ENCODE measurements around the gene COQ8A. TPM values are rescaled to one million over a fixed set of nuclear protein-coding genes. Genes with fewer than 3 reads are reported as not detected.

The COQ8A gene
- total RNA-seq, 3 donors from 2014 or later, result 51.8 to 307 (median 60.6) TPM

- H3K27me3 ChIP-seq, result no peaks in the 10 kb centered on the region
- H3K4me3 ChIP-seq, result no peak overlapping the region
- H3K9me3 ChIP-seq, result no peaks in the 10 kb centered on the region
- no peak overlapping the region for H3K27ac ChIP-seq
- TF ChIP-seq POLR2AphosphoS5 (IDR thresholded peaks at IDR 0.05), result no peak
- TF ChIP-seq POLR2A (IDR thresholded peaks at IDR 0.05), result no peak
- TF ChIP-seq CTCF (IDR thresholded peaks at IDR 0.05), result no peak
- DNase-seq (ENCODE audit: low spot score in 2 of 2), result no peak
- intact Hi-C loops (cut with DNase I; ENCODE audit: low total_unique reads), result no loop called here
- no peaks in the 10 kb centered on the region for H3K4me1 ChIP-seq
- H3K36me3 ChIP-seq, result no peaks in the 10 kb centered on the region
These were observed 62.5 kb downstream of the COQ8A start for GRCh38 chr1:227002531-227003049.

- no peak for DNase-seq (ENCODE audit: low spot score in 2 of 2)
- Histone ChIP-seq H3K4me3 (no peak overlapping the region), H3K27me3 (no peaks in the 10 kb centered on the region), H3K27ac (no peak overlapping the region), H3K4me1 (no peaks in the 10 kb centered on the region), H3K36me3 (no peaks in the 10 kb centered on the region), H3K9me3 (no peaks in the 10 kb centered on the region)
- intact Hi-C loops (cut with DNase I; ENCODE audit: low total_unique reads), result no loop called here
- TF ChIP-seq CTCF (IDR thresholded peaks at IDR 0.05) (no peak), POLR2A (IDR thresholded peaks at IDR 0.05) (no peak), POLR2AphosphoS5 (IDR thresholded peaks at IDR 0.05) (no peak)
These were observed 63.1 kb downstream of the COQ8A start for GRCh38 chr1:227003165-227003564.

GRCh38 chr1:227004796-227005195 lies 64.7 kb downstream of the COQ8A start:
- Histone ChIP-seq H3K36me3 (no peaks in the 10 kb centered on the region), H3K27ac (no peak overlapping the region), H3K27me3 (no peaks in the 10 kb centered on the region), H3K4me3 (no peak overlapping the region), H3K9me3 (no peaks in the 10 kb centered on the region), H3K4me1 (no peaks in the 10 kb centered on the region)
- no peak for DNase-seq (ENCODE audit: low spot score in 2 of 2)
- intact Hi-C loops (cut with DNase I; ENCODE audit: low total_unique reads), result no loop called here
- TF ChIP-seq CTCF (IDR thresholded peaks at IDR 0.05), result no peak
- no peak for TF ChIP-seq POLR2A (IDR thresholded peaks at IDR 0.05)
- no peak for TF ChIP-seq POLR2AphosphoS5 (IDR thresholded peaks at IDR 0.05)

- Histone ChIP-seq H3K4me1 (no peaks in the 10 kb centered on the region), H3K27me3 (no peaks in the 10 kb centered on the region), H3K9me3 (no peaks in the 10 kb centered on the region), H3K27ac (no peak overlapping the region), H3K36me3 (no peaks in the 10 kb centered on the region), H3K4me3 (no peak overlapping the region)
- DNase-seq (ENCODE audit: low spot score in 2 of 2), result no peak
- intact Hi-C loops (cut with DNase I; ENCODE audit: low total_unique reads), result no loop called here
- TF ChIP-seq POLR2AphosphoS5 (IDR thresholded peaks at IDR 0.05) (no peak), CTCF (IDR thresholded peaks at IDR 0.05) (no peak), POLR2A (IDR thresholded peaks at IDR 0.05) (no peak)
These were observed 66.2 kb downstream of the COQ8A start for GRCh38 chr1:227006226-227006796.

GRCh38 chr1:227009937-227010336 lies 69.8 kb downstream of the COQ8A start:
- H3K36me3 ChIP-seq, result no peaks in the 10 kb centered on the region
- no peak for DNase-seq (ENCODE audit: low spot score in 2 of 2)
- TF ChIP-seq POLR2AphosphoS5 (IDR thresholded peaks at IDR 0.05), result no peak
- TF ChIP-seq POLR2A (IDR thresholded peaks at IDR 0.05), result no peak
- TF ChIP-seq CTCF (IDR thresholded peaks at IDR 0.05), result no peak
- H3K4me3 ChIP-seq, result no peak overlapping the region
- no peaks in the 10 kb centered on the region for H3K9me3 ChIP-seq
- intact Hi-C loops (cut with DNase I; ENCODE audit: low total_unique reads), result no loop called here
- no peaks in the 10 kb centered on the region for H3K27me3 ChIP-seq
- H3K4me1 ChIP-seq, result no peaks in the 10 kb centered on the region
- no peak overlapping the region for H3K27ac ChIP-seq
